Stimulated activated CD4-positive, alpha-beta T cell treated with anti-CD3 and anti-CD28 coated beads, Interleukin-2, amount 100 ng/mL, for 48 hours (primary cell): ENCODE data around the gene GXYLT2.

Source experiments
- DNase-seq, 2 donors: peaks; one replicate each; pipeline ENCODE4 v3.0.0-alpha.2; 2020

The GXYLT2 gene

DNA sequence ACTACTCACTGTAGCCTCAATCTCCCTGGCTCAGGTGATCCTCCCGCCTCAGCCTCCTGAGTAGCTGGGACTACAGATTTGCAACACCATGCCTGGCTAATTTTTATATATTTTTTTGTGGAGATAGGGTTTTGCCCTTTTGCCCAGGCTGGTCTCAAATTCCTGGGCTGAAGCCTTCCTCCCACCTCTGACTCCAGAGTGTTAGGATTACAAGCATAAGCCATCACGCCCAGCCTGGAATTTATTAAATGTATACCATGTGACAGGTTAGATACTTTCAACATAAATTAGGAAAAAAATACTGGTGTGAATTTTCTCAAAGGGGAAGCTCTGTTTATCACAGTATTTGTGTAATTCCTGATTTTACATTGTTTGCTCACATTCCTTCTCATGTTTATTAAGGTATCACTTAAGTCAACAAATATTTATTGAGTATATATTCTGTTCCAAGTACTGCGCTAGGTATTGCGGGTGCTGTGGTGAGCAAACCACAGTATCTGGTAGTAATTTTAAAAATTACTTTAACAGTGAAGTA lies 133.5 kb downstream of the GXYLT2 start:
- DNase-seq: no peak

DNA sequence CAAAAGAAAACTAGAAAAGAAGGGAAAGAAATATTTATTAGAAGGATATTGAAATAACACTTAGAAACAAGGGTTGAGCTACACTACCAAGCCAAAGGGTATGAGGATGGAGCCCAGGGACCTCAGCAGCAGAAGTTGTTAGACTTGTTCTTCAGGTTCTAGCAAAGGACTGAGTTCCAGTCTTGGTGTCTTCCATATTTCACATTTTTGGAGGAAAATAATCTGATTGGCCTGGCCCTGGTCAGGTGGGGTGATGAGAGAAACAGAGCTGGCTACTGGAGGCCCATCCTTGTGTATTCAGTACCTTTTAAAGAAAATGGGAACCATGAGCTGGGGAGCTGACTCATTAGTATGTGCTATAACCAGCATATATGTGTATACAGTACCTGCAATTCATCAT lies 137.0 kb downstream of the GXYLT2 start:
- DNase-seq: no peak

DNA sequence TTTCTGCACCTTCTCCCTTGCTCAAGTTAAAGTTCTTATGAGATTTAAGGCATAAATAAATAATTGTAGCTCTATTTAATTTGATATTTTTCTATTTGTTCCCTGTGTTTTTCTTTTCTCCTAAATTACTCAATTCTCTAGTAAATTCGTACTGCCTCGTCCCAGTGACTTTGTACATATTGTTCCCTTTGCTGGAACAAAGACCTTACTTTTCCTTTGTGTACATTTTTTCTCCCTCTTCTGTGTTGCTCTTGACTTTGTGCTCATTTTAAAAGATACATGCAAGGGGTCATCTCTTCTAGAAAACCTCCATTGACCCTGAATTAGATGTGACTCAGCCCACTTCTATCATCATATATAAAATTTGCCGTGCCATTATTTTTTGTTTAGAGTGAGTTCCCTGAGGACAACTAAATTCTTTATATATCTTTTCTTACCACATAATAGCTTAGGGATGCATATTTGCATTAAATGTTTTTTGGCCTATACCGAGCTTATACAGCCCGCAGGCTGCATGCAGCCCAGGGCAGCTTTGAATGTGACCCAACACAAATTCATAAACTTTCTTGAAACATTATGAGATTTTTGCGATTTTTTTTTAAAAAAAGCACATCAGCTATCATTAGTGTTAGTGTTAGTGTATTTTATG lies 138.4 kb downstream of the GXYLT2 start:
- no peak for DNase-seq
